Trophoblast cell (in vitro differentiated cells and primary cell): ENCODE measurements around the gene NAT16.
"Not testable (repeated sequence)": the region's sequence is repeated elsewhere in the genome, so short reads cannot be mapped to it uniquely, and the experiment has no call there.

ENCODE experiments used
- DNase-seq, 2 donors: peaks; one replicate each; pipeline ENCODE4 v3.0.0-alpha.2; 2016
- H2AFZ ChIP-seq: 2 replicates; pipeline ENCODE4 v1.6.1; 2013; ENCODE audit warnings: low read length, moderate library complexity, mild to moderate bottlenecking; ENCODE audit not compliant: insufficient read depth, poor library complexity
- H2AK5ac ChIP-seq: 2 replicates; pipeline ENCODE4 v1.6.1; 2013; ENCODE audit warnings: mild to moderate bottlenecking, low read length
- H2BK120ac ChIP-seq: 2 replicates; pipeline ENCODE4 v1.6.1; 2013; ENCODE audit warnings: low read length, mild to moderate bottlenecking, moderate library complexity; ENCODE audit not compliant: insufficient read depth, poor library complexity
- H2BK12ac ChIP-seq: 2 replicates; pipeline ENCODE4 v1.6.1; 2013; ENCODE audit warnings: mild to moderate bottlenecking, low read length, moderate library complexity
- H2BK5ac ChIP-seq: 2 replicates; pipeline ENCODE4 v1.6.1; 2013; ENCODE audit warnings: low read length, low read depth, moderate library complexity, mild to moderate bottlenecking; ENCODE audit not compliant: poor library complexity
- H3K14ac ChIP-seq: 2 replicates; pipeline ENCODE4 v1.6.1; 2013; ENCODE audit warnings: mild to moderate bottlenecking, low read length
- H3K18ac ChIP-seq: 2 replicates; pipeline ENCODE4 v1.6.1; 2013; ENCODE audit warnings: mild to moderate bottlenecking, low read length
- H3K23ac ChIP-seq: 2 replicates; pipeline ENCODE4 v1.6.1; 2013; ENCODE audit warnings: low read length
- H3K27ac ChIP-seq: 2 replicates; pipeline ENCODE4 v1.5.1; 2013; ENCODE audit warnings: low read depth, mild to moderate bottlenecking, inconsistent platforms, low read length, moderate library complexity
- H3K27me3 ChIP-seq: 2 replicates; pipeline ENCODE4 v1.6.1; 2013; ENCODE audit warnings: inconsistent platforms, mild to moderate bottlenecking, low read length, moderate library complexity; ENCODE audit not compliant: insufficient read depth
- H3K36me3 ChIP-seq, 2 experiments: 1 replicate in 1 of 2; 2 replicates in 1 of 2; pipeline ENCODE4 v1.6.1; 2013; ENCODE audit warnings: low read length in 2 of 2, mild to moderate bottlenecking in 2 of 2, moderate library complexity in 1 of 2; ENCODE audit not compliant: insufficient read depth in 2 of 2, control insufficient read depth in 1 of 2
- H3K4ac ChIP-seq: 2 replicates; pipeline ENCODE4 v1.6.1; 2013; ENCODE audit warnings: low read depth, mild to moderate bottlenecking, low read length, moderate library complexity
- H3K4me1 ChIP-seq, 2 experiments: 1 replicate in 1 of 2; 2 replicates in 1 of 2; pipeline ENCODE4 v1.6.1; 2013; ENCODE audit warnings: low read length in 2 of 2, mild to moderate bottlenecking in 2 of 2, moderate library complexity in 1 of 2; ENCODE audit not compliant: insufficient read depth in 2 of 2, control insufficient read depth in 1 of 2
- H3K4me2 ChIP-seq: 2 replicates; pipeline ENCODE4 v1.6.1; 2013; ENCODE audit warnings: inconsistent platforms, mild to moderate bottlenecking, low read length, moderate library complexity
- H3K4me3 ChIP-seq: 2 replicates; pipeline ENCODE4 v1.5.1; 2013; ENCODE audit warnings: mild to moderate bottlenecking, low read depth, low read length, inconsistent platforms
- H3K79me1 ChIP-seq: one replicate; pipeline ENCODE4 v1.6.1; 2013; ENCODE audit warnings: low read length
- H3K79me2 ChIP-seq: 2 replicates; pipeline ENCODE4 v1.6.1; 2013; ENCODE audit warnings: low read length, mild to moderate bottlenecking; ENCODE audit not compliant: control insufficient read depth, insufficient read depth, poor library complexity
- H3K9ac ChIP-seq: 2 replicates; pipeline ENCODE4 v1.6.1; 2013; ENCODE audit warnings: mild to moderate bottlenecking, low read length
- H3K9me3 ChIP-seq: 2 replicates; pipeline ENCODE4 v1.6.1; 2013; ENCODE audit warnings: low read depth, mild to moderate bottlenecking, control low read depth, inconsistent platforms, low read length; ENCODE audit not compliant: insufficient read depth
- H4K12ac ChIP-seq: 2 replicates; pipeline ENCODE4 v1.6.1; 2013; ENCODE audit warnings: low read depth, mild to moderate bottlenecking, low read length, moderate library complexity
- H4K8ac ChIP-seq: 2 replicates; pipeline ENCODE4 v1.6.1; 2013; ENCODE audit warnings: low read depth, mild to moderate bottlenecking, low read length, moderate library complexity
- H4K91ac ChIP-seq: one replicate; pipeline ENCODE4 v1.6.1; 2013; ENCODE audit warnings: low read depth, mild to moderate bottlenecking, low read length, moderate library complexity
- WGBS: extraction: QIAGEN DNeasy Blood & Tissue Kit; methylation state at CpG from one replicate; pipeline ENCODE4 v1.1.7; 2013; ENCODE audit warnings: missing lambda C conversion rate; ENCODE audit not compliant: insufficient read length, insufficient coverage; ENCODE audit errors: extremely low coverage; 5-methylcytosine and 5-hydroxymethylcytosine counted together

Gene NAT16

DNA sequence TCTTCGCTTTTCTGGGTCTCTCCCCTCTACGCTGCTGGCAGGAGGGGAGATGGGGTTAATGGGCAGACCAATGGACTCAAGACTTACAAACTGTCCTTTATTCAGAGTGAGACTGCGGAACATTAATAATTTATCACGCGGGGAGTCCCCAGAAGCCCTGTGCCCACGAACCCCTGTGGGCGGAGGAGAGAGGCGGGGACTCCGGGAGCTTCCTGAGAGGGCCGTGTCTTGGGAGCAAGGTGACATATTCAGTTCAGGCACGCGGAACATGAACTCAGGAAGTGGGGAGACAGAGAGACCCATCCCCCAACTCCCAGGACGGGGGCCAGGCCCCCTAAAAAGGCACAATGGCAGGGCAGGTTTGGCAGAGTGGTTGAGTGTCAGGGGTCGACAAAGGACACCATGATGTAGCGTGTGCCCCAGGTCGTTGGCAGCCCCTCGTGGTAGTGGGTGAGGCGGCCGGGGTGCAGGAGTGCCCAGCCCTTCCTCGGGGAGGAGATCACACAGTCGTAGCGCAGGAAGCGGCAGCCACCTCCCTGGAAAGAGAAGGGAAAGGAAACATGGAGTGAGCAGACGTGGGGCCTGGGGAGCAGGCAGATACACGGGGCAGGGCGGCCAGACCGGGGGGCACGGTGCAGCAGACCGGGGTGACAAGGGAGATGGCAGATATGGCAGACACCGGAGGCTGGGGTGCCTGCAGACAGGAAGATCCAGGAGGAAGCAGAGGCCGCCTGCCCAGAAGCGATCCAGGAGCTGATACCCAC lies 26.0 kb upstream of the NAT16 start:
- Histone ChIP-seq H4K12ac (no peak overlapping the region), H3K27ac (no peak overlapping the region), H2AFZ (no peak overlapping the region), H3K14ac (no peak overlapping the region), H3K4ac (no peak overlapping the region), H3K23ac (no peak overlapping the region), H2BK120ac (no peak overlapping the region), H3K36me3 (peaks cover 37 to 42% of the 10 kb centered on the region in 2 experiments), H3K79me2 (no peaks in the 10 kb centered on the region), H2BK5ac (no peak overlapping the region), H4K91ac (no peak overlapping the region), H3K18ac (no peak overlapping the region), H3K9me3 (peaks cover 3% of the 10 kb centered on the region), H3K4me3 (no peak overlapping the region), H2BK12ac (no peak overlapping the region), H4K8ac (no peak overlapping the region), H2AK5ac (no peak overlapping the region), H3K27me3 (peaks cover 6% of the 10 kb centered on the region), H3K9ac (no peak overlapping the region), H3K4me1 (peaks cover under 1 to 6% of the 10 kb centered on the region in 2 experiments), H3K4me2 (no peak overlapping the region), H3K79me1 (no peaks in the 10 kb centered on the region)
- DNase-seq = no peak
- no CpG with 5 or more reads among the region's 32 CpGs for WGBS

- H3K4me2 ChIP-seq, H3K27me3 ChIP-seq, H3K27ac ChIP-seq, H3K9ac ChIP-seq, H3K9me3 ChIP-seq, H3K79me2 ChIP-seq, H4K91ac ChIP-seq, H2AK5ac ChIP-seq, H3K14ac ChIP-seq, H4K8ac ChIP-seq, H2BK5ac ChIP-seq, H3K23ac ChIP-seq, H3K4ac ChIP-seq, H2AFZ ChIP-seq, H3K4me3 ChIP-seq, H3K79me1 ChIP-seq, H2BK12ac ChIP-seq, H4K12ac ChIP-seq, H3K18ac ChIP-seq, H2BK120ac ChIP-seq: not testable (repeated sequence)
- H3K4me1 ChIP-seq = peaks cover 4 to 12% of the 10 kb centered on the region in 2 experiments
- H3K36me3 ChIP-seq = peaks cover 22 to 25% of the 10 kb centered on the region in 2 experiments
- peak in 1 of 2 donors; percentile 35 for DNase-seq
- WGBS = no CpG with 5 or more reads among the region's 22 CpGs
Measured at GRCh38 chr7:101203740-101204738, 23.9 kb upstream of the NAT16 start.

DNA sequence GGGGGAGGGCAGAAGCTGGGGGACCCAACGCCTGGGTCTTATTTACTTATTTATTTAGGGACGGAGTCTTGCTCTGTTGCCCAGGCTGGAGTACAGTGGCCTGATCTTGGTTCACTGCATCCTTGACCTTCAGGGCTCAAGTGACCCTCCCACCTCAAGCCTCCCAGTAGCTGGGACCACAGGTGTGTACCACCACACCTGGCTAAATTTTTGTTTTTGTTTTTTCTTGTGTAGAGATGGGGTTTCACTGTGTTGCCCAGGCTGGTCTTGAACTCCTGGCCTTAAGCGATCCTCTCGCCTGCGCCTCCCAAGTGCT lies 22.5 kb upstream of the NAT16 start:
- Histone ChIP-seq H2AFZ (no peak overlapping the region), H3K4me2 (no peak overlapping the region), H2AK5ac (no peak overlapping the region), H3K79me2 (no peaks in the 10 kb centered on the region), H3K36me3 (peaks cover 13 to 15% of the 10 kb centered on the region in 2 experiments), H3K4me1 (peaks cover 4 to 12% of the 10 kb centered on the region in 2 experiments), H3K18ac (no peak overlapping the region), H3K4ac (no peak overlapping the region), H4K8ac (no peak overlapping the region), H3K79me1 (no peaks in the 10 kb centered on the region), H3K4me3 (no peak overlapping the region), H3K23ac (no peak overlapping the region), H3K14ac (no peak overlapping the region), H2BK5ac (no peak overlapping the region), H3K9ac (no peak overlapping the region), H4K91ac (no peak overlapping the region), H3K9me3 (peaks cover 5% of the 10 kb centered on the region), H3K27me3 (peaks cover 6% of the 10 kb centered on the region), H2BK120ac (no peak overlapping the region), H2BK12ac (no peak overlapping the region), H4K12ac (no peak overlapping the region), H3K27ac (no peak overlapping the region)
- WGBS = no CpG with 5 or more reads among the region's 5 CpGs
- DNase-seq = no peak

- Histone ChIP-seq H3K36me3 (peaks cover 8 to 9% of the 10 kb centered on the region in 2 experiments), H3K4me1 (peaks cover 4 to 12% of the 10 kb centered on the region in 2 experiments), H3K14ac (no peak overlapping the region), H3K9me3 (peaks cover 5% of the 10 kb centered on the region), H3K79me2 (no peaks in the 10 kb centered on the region), H4K8ac (no peak overlapping the region), H2AFZ (no peak overlapping the region), H4K91ac (no peak overlapping the region), H3K27me3 (peaks cover 6% of the 10 kb centered on the region), H2BK5ac (no peak overlapping the region), H2BK12ac (no peak overlapping the region), H2AK5ac (no peak overlapping the region), H3K9ac (no peak overlapping the region), H3K79me1 (no peaks in the 10 kb centered on the region), H3K4ac (no peak overlapping the region), H2BK120ac (no peak overlapping the region), H3K18ac (no peak overlapping the region), H3K23ac (no peak overlapping the region), H4K12ac (no peak overlapping the region), H3K27ac (no peak overlapping the region), H3K4me2 (peak overlapping the region; percentile 51), H3K4me3 (no peak overlapping the region)
- DNase-seq = no peak
- no CpG with 5 or more reads among the region's 75 CpGs for WGBS
Measured at GRCh38 chr7:101201695-101202602, 21.9 kb upstream of the NAT16 start.
